ENCODE measurements around the gene RABEP1. TPM values are rescaled to one million over a fixed set of nuclear protein-coding genes. Genes with fewer than 3 reads are reported as not detected.

The RABEP1 gene
- total RNA-seq, 1 donor from 2014 or later: 67.5 TPM

GRCh38 chr17:5331506-5331905 lies 49.4 kb downstream of the RABEP1 start:
- intact Hi-C loops (cut with micrococcal nuclease): no loop called here

GRCh38 chr17:5344914-5345313 lies 62.8 kb downstream of the RABEP1 start:
- DNase-seq: no peak
- peak; percentile 25 for ATAC-seq (ENCODE audit: low read depth)
- H3K36me3 Mint-ChIP-seq (ENCODE audit: low read depth): peaks cover 48% of the 10 kb centered on the region

More at GRCh38 chr17:5331506-5331905, 49.4 kb downstream of the RABEP1 start:
- H3K4me3 Mint-ChIP-seq: no peak overlapping the region
- H3K27me3 Mint-ChIP-seq: no peaks in the 10 kb centered on the region
- no peaks in the 10 kb centered on the region for H3K9me3 Mint-ChIP-seq
- peak overlapping the region; percentile 46 for H3K27ac Mint-ChIP-seq
- ATAC-seq (ENCODE audit: low read depth): no peak
- POLR2A ChIA-PET: interaction anchor here (1.0 kb wide), 1 partner anchor 85 kb away, joined by 5 read pairs; no protein-coding TSS in a partner anchor
- H3K36me3 Mint-ChIP-seq (ENCODE audit: low read depth): peaks cover 45% of the 10 kb centered on the region
- CTCF ChIA-PET: interaction anchor here (1.6 kb wide), 1 partner anchor 23 kb away, joined by 5 read pairs; no protein-coding TSS in a partner anchor
- DNase-seq: no peak
- peaks cover 46% of the 10 kb centered on the region for H3K4me1 Mint-ChIP-seq
- TF ChIP-seq CTCF (IDR thresholded peaks at IDR 0.05): no peak

GRCh38 chr17:5352681-5353289 lies 70.7 kb downstream of the RABEP1 start:
- intact Hi-C loops (cut with micrococcal nuclease): no loop called here
- ATAC-seq (ENCODE audit: low read depth) (no peak), DNase-seq (no peak)
- H3K9me3 Mint-ChIP-seq: no peaks in the 10 kb centered on the region
- TF ChIP-seq CTCF (IDR thresholded peaks at IDR 0.05): no peak
- H3K4me3 Mint-ChIP-seq: no peak overlapping the region
- CTCF ChIA-PET: no interaction called here
- no peak overlapping the region for H3K27ac Mint-ChIP-seq
- no peaks in the 10 kb centered on the region for H3K27me3 Mint-ChIP-seq
- H3K36me3 Mint-ChIP-seq (ENCODE audit: low read depth): peaks cover 89% of the 10 kb centered on the region
- POLR2A ChIA-PET: no interaction called here
- H3K4me1 Mint-ChIP-seq: no peaks in the 10 kb centered on the region

More at GRCh38 chr17:5344914-5345313, 62.8 kb downstream of the RABEP1 start:
- peak overlapping the region; percentile 50 for H3K27ac Mint-ChIP-seq
- intact Hi-C loops (cut with micrococcal nuclease): no loop called here
- CTCF ChIA-PET: no interaction called here
- no peaks in the 10 kb centered on the region for H3K9me3 Mint-ChIP-seq
- no peak for TF ChIP-seq CTCF (IDR thresholded peaks at IDR 0.05)
- no peak overlapping the region for H3K4me3 Mint-ChIP-seq
- POLR2A ChIA-PET: no interaction called here
- no peaks in the 10 kb centered on the region for H3K27me3 Mint-ChIP-seq
- H3K4me1 Mint-ChIP-seq: peaks cover 9% of the 10 kb centered on the region

GRCh38 chr17:5354310-5354709 lies 72.2 kb downstream of the RABEP1 start:
- DNase-seq: no peak
- H3K27ac Mint-ChIP-seq: no peak overlapping the region
- H3K4me3 Mint-ChIP-seq: no peak overlapping the region
- no peaks in the 10 kb centered on the region for H3K9me3 Mint-ChIP-seq
- peaks cover 88% of the 10 kb centered on the region for H3K36me3 Mint-ChIP-seq (ENCODE audit: low read depth)
- ChIA-PET POLR2A (no interaction called here), CTCF (no interaction called here)
- no peaks in the 10 kb centered on the region for H3K4me1 Mint-ChIP-seq
- no peak for ATAC-seq (ENCODE audit: low read depth)
- TF ChIP-seq CTCF (IDR thresholded peaks at IDR 0.05): no peak
- intact Hi-C loops (cut with micrococcal nuclease): no loop called here
- no peaks in the 10 kb centered on the region for H3K27me3 Mint-ChIP-seq

- no peaks in the 10 kb centered on the region for H3K4me1 Mint-ChIP-seq
- DNase-seq: no peak
- H3K36me3 Mint-ChIP-seq (ENCODE audit: low read depth): peaks cover 87% of the 10 kb centered on the region
- no peak for ATAC-seq (ENCODE audit: low read depth)
- no peak overlapping the region for H3K27ac Mint-ChIP-seq
- intact Hi-C loops (cut with micrococcal nuclease): no loop called here
- H3K9me3 Mint-ChIP-seq: no peaks in the 10 kb centered on the region
- CTCF ChIA-PET: no interaction called here
- no peaks in the 10 kb centered on the region for H3K27me3 Mint-ChIP-seq
- POLR2A ChIA-PET: no interaction called here
- H3K4me3 Mint-ChIP-seq: no peak overlapping the region
- no peak for TF ChIP-seq CTCF (IDR thresholded peaks at IDR 0.05)
These were observed 72.9 kb downstream of the RABEP1 start for GRCh38 chr17:5354886-5355415.
